ENCODE measurements around the gene PRPF19.
A peak's percentile ranks its signal among the peaks of the same experiment; 100 is the strongest.
"Not testable (repeated sequence)": the region's sequence is repeated elsewhere in the genome, so short reads cannot be mapped to it uniquely, and the experiment has no call there.

The PRPF19 gene

DNA sequence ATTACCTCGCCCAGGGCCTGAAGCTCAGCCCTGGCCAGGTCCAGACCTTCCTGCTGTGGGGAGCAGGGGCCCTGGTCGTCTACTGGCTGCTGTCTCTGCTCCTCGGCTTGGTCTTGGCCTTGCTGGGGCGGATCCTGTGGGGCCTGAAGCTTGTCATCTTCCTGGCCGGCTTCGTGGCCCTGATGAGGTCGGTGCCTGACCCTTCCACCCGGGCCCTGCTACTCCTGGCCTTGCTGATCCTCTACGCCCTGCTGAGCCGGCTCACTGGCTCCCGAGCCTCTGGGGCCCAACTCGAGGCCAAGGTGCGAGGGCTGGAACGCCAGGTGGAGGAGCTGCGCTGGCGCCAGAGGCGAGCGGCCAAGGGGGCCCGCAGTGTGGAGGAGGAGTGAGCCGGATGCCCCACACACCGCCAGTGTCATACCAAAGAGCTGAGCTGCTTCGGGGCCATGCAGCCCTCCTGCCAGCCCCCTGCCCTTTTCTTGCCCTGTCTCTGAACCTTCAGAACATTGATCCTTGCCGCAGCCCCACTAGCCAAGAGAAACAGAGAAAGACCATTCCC lies 15.5 kb upstream of the PRPF19 start:
- DNase-seq = no peak

DNA sequence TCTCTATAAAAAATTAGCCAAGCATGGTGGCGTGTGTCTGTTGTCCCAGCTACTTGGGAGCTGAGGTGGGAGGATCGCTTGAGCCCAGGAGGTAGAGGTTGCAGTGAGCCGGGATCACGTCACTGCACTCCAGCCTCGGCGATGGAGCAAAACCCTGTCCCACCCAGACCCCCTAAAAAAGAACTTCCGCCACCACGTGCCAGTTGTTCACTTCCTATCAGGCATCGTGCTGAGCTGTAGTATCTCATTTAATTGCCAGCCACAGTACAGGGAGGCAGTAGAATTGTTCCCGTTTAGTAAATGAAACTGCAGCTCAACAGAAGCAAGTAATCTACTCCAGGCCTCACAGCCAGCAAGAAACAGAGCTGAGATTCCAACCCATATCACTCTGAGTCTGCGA lies 14.9 kb upstream of the PRPF19 start:
- no peak for DNase-seq

DNA sequence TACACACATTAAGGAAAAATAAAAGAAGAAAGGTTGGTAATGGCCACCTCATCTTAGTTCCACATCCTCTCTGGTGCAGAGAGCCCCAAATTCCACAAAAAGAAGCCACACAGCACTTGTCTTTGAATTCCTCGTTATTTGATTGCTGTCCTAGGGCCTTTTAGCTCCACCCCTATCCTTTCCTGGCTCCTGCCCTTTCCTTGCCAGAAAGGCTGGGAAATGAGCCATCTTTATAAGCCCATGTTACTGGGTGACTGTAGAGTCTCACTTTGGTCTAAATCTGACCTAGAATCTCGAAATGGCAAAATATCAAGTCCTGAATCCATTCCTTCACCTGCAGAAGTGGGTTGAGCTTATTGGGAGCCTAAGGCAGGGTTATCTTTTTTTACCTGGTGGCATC lies 13.6 kb upstream of the PRPF19 start:
- no peak for DNase-seq

DNA sequence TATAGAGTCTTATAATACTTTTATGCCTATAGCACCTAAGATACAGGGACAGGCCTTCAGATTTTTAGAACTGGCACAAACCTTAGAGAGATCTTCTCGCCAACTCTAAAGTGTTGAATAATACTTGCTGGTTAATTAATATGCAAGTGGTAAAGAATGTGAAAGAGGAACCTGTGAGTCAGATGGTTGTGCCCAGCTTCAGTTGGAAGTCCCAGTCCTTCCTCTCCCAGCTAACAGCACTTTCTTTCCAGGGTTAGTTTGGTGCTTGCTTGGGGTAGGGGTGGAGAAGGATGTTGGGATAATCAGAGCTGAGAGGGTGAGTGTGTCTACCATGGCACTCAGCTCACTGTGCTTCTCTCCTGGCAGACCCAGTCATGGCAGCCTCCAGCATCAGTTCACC lies 12.9 kb upstream of the PRPF19 start:
- no peak for DNase-seq

DNA sequence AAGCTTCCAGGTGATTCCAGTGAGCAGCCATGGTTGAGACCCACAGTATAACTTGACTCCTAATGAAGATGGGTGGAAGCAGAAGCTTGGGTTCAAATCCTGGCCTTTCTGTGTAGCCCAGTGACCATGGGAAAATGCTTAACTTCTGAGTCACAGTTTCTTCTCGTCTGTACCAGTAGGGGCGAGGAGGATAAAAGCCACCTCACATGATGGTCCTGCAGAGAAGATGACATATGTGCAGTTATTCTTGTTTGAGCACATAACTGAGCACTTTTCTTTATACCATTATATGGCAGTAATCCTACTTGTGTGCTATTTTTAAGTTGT lies 12.5 kb upstream of the PRPF19 start:
- no peak for DNase-seq

DNA sequence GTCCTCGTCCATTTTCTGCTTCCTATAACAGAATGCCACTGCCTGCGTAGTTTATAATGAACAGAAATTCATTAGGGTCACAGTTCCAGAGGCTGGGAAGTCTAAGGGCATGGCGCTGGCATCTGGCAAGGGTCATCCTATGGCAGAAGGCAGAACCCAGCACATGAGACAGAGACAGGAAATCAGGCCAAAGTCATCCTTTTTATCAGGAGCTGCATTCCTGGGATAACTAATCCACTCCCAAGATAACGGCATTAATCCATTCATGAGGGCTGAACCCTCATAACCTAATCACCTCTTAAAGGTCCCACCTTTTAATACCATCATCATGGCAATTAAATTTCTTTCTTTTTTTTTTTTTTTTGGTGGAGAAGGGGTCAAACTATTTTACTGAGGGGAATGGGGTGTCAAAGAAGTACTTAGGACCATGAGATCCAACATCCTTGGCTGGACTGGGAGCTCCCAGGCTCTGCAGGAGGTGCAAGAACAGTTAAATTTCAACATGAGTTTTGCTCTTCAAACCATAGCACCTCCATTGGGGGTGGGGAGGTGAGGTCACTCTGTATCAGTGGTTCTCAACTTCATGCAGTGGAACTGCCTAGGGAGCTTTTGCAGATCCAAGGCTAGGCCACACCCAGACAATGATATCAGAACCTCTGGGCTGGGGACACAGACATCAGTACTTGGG lies 12.0 kb upstream of the PRPF19 start:
- DNase-seq = no peak

DNA sequence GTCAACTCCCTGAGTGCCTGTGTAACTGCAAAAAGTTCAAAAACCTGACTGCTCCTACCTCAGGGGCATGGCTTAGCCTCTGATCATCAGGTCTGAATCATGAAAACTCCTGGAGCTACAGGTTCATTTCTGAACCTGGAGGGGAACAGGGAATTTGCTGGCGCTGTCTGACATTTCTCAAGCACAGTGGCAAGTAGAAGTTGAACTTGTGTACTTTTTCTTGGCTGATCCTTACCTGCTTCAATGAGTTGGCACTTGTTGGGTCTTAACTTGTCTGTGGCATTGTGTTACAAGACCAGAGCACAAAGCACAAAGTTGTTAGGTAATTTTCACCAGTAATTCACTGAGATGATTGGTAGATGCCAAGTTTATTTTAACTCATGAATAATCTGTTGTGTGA lies 10.9 kb upstream of the PRPF19 start:
- no peak for DNase-seq

DNA sequence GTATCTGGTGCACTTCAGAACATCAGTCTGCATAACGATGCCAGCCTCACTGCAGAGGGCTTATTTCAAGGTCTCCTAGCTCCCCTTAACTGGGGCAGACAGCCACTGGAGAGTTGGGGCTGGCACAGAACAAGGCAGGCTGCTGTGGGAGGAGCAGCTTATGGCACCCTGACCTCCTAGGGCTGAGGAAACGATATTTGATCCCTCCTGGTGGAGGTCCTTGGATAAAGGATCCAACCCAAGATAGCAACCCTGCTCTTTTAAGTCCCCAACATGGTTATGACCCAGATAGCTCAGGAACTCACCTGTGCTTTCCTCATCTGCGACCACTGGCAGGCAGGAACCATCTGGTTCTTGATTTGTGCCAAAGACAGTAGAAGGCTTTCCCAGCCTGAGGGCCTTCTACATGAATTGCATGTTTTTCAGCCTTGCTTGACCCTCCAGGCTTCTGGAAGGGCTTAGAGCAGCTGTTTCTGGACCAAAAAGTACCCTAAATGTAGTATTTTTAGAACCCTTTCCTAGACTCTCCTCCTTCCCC lies 10.4 kb upstream of the PRPF19 start:
- no peak for DNase-seq

DNA sequence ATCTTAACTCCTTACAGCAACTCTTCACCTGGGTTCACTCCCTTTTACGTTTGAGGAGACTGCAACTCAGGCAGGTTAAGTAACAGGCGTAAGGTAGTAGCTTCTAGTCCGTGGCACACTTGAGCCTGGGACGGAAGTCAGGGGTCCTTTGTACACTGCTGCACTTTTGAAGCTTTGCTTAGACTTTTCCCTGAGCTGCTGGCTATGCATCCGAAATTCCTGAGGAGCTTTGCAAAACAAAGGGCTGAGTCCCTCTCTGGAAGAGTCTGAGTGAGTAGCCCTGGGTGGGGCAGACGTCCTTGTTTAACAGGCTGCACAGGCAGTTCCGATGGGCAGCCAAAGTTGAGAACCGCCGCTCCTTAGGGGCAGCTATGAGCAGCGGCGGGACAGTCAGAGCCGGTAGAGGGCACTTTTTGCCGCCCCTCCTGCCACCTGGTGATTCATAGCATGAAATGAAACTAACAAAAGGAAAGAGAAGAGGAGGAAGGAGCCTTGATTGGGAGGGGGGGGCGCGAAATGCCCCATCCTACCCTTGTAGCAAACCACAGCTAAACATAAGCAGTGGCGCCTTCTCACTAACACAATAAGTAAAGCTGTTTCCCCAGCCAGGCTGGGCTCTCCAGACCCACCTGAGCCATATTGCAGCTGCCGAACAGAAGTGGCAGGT lies 9.0 kb upstream of the PRPF19 start:
- DNase-seq = no peak

DNA sequence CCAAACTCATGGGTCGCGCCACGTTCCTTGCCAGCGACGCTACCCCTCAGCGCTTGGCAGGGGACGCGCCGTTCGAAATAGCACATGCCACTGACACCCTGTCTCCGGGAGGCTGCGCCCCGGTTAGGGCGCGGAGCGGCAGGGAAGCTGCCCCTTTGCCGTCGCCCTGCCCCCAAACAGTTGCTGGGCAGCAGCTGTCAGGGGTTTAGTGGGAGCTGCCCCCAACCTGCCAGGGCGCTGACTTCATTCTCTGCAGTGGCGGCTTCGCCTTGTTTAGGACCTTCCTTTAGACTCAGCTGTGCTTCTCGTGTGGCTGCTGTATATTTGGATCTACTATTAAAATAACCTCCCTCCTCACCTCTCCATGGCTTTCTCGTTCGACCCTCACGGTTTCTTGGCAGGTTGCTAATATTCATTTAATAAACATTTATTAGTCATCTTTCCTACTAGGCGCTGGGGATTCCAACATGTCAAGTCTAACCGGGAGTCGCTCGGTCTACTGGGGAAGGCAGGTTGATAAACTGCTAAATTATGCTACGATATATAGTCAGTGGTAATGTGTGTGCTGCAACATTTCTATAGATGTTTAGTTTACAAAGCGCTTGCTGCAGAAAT lies 8.4 kb upstream of the PRPF19 start:
- no peak for DNase-seq

DNA sequence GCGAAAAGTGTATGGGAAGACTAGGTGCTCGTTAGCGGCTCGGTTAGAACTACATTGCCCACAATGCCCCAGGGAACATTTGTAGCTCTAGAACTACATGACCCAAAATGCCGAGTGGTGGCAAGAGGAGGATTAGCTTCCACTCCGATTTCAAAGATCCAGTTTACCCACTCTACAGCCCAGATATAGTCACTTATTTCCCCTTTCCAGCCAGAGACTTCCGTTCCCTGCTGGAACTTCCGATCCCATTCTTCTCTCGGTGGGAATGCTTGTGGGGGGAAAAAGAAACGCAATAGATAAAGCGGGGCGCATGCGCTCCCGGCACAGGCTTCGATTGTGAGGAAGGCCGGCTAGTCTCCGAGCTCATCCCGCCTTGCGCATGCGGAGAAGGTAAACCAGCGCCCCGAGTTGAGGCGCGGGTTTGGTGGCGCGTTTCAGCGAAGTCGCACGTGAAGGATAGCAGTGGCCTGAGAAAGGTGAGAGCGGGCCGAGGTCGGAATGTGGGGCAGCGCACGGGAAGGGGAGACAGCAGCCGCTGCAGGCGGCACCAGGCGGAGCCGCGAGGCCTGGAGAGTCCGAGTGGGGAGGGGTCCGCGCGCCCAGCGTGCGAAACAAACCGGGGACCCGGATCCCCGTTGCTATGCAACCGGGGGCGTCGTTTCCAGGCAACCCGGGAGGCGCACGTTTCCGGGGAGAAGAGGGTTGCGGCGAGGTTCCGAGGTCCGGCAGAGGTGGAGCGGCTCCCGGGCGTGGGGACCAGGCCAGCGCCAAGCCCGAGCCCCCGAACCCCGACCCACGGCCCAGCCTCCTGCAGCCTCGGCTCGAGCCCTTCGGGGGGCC lies 7.6 kb upstream of the PRPF19 start, which contains the start of gene TMEM109:
Gene TMEM109 (plus strand): TSS at position 366 of the 840 bp plus-strand sequence. CDS start 5,536 bp downstream, outside the sequence.
- DNase-seq = peak; percentile 89

DNA sequence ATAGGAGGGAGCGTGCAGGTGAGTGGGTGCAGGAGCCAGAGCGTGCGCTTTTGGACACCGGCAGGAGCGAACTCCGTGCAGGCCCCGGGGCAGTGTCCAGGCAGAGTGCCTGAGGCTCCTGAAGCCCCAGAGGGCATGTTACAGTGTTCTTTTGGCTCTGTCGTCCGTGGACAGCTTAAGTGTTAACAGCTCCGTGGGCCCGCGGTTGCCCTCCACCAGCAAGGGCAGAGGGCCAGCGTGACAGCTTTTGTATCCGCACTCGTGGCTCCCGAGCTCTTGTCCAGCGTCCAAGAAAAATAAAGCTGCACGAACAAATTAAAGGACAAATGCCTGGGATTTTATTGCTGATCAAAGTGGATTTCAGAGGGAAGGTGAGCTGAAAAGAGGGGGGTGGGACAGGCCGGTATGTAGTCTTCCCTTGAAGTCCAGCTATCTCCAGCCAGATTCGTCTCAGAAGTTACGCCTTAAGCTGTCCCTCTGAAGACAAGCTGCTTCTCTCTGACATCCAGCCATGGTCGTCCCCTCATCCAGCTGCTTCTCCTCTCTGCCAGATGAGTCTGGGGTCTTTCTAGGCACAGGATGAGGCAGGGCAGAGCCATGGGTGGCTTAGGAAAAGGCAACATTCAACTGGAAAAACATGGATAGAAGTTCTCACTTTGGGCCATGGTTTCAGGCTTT lies 6.6 kb upstream of the PRPF19 start:
- no peak for DNase-seq

DNA sequence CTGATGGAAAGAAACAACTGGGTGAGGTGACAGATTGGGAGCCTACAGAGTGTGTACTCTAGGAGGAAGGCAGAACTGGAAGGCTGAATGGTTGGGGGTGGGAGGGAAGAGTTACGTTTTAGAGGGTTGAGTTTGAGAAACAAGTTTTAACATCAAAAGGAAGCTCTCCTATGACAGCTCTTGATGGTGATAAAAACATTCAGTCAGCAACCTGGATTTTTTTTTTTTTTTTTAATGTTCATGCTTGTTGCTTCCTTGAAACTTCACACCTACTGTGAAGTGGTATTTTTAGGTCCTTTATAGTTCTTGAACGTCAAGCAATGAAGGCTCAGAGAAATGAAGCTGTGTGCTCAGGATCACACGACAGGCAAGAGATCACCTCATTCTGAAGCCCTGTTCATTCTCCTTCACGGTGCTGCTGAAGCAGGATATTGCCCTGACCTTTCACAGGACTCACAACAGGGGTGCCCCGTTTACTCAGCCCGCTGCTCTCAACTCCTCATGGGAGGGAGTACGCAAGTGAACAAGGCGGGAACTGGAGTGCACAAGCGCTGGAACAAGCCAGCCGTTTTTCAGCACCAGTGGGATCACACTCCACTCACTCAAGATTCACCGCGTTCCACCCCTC lies 6.0 kb upstream of the PRPF19 start:
- DNase-seq = no peak

DNA sequence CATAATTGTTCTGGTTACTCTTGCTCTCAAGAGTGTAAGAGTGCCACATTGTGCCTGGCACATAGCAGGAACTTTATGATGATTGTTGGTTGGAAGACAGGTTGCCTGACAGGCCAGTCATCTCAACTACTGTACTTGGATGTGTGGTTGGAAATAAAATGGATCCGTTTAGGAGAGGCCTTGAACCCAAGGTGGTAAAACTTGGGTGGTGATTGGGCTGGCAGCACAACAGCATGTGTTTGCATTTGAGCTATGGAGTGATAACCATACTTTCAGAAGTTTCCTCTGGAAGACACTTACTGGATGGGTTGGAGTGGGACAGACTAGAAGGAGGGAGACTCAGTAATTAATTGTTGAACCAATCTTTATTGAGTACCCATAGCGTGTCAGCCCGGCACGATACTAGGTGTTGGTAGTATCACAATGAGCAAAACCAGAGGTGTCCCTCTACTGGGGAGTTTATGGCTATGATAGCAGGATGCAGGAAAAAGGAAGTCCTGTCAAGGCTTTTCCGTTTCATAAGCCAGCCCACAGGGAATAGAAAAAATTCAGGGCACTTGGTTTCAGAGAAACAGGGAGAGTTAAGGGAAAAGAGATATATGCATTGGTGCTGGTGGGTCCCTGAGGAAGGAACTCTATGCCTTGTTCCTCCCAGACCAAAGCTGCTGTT lies 4.5 kb upstream of the PRPF19 start:
- DNase-seq = no peak

DNA sequence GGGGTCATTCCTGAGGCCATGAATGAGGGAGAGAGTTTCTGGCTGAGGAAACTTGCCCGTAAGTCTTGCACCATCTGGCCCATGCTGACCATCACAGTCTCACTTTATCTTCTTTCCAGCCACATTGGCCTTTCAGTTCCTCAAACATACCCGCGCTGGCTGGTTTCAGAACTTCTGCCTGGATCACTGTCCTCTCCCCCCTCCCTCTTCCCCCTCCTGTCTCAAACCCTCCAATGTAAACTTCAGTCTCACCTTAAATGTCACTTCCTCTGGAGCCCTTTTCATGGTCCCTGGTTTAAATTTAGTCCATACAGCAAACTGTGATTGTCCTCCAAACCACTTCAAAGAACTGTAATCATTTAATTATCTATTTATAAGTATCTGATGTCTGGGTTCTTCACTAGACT lies 3.9 kb upstream of the PRPF19 start:
- no peak for DNase-seq

DNA sequence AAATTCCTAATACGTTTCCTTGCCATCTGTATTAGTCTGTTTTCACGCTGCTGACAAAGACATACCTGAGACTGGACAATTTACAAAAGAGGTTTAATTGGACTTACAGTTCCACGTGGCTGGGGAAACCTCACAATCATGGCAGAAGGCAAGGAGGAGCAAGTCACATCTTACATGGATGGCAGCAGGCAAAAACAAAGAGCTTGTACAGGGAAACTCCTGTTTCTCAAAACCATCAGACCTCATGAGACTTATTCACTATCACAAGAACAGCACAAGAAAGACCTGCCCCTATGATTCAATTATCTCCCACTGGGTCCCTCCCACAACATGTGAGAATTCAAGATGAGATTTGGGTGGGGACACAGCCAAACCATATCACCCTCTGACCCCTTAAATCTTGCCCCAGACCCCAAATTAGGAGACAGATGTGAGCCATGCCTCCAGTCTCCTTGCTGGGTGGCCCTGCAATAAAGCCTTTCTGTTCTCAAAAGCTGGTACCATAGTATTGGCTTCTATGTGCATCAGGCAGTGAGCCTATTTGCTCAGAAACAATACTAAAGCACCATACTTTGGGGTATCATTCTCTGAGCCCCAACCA lies 3.4 kb upstream of the PRPF19 start:
- DNase-seq = not testable (repeated sequence)

DNA sequence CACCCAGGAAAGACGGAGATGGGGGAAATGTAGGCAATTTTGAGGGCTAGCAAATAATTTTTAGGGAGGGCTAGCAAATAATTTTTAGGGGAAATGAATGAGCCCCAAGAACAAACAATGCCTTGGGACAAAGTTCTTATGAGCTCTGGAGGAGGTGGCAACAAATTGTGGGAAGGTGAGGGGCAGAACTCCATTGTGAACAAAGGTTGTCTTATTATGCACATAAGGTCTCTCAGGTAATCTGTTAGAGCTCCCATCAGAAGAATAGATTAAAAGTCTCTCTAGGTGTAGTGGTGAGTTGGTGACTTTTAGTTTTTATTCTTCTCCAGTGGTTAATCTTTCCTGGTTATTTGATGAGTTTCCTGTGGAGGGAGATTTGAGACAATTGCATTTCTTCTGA lies 2.4 kb upstream of the PRPF19 start:
- no peak for DNase-seq

DNA sequence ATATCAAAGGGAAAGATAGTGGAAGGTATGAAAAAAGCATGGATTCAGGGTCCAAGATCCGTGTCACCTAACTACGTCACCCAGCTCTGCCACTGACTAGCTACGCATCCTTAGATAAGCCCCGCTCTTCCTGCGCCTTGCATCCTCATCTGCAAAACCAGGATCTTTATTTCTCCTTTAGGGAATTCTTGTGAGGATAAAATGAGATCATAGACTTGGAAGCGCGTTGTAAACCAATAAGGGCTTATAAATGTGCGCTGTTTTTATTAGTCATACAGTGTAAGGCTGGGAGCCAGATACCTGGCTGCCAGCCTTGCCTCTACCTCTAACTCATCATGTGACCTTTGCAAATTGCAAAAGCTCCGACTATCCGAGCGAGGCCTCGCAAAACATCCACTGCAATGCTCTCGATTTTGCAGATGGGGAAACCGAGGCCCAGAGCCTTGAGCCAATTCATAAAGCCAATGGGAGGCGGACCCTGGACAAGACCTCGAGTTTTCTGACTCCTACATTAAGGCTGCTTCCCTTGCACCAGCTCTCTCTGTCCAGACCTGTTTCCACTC lies 753 bp downstream of the PRPF19 start:
- DNase-seq = no peak

DNA sequence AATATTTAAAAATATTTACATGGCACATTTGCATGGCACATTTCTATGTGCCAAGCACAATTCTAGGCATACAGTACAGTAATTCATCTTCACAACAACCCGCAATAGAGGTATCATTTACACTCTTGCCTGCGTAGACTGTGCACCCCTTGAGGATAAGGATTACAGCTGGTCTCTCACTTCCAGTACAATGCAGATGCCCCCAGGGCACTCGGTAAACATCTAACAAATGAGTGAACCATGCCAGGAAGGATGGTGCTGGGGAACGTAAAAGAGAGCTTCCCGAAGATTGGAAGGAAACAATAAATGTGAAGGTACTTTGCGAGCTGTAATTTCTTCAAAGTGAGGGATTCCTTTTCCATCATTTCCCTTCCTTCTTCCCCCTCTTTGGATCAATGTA lies 1.3 kb downstream of the PRPF19 start:
- no peak for DNase-seq

DNA sequence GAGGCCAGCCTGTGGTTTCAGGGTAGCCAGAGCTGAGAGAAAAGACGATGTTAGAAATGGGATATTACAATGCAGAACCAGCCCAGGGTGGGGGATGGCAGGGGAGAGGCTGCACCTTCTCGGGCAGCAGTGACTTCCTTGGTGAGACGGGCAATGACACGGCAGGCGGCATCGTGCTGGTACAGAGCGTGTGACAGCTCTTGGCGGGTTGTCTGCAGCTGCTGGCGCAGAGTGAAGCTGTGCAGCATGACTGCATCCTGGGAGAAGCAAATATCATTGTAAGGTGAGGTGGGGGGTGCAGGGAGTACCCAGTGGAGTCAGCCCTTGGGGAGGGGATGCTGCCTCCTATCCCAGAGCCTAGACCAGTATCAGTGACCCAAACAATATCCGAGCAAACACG lies 3.8 kb downstream of the PRPF19 start:
- DNase-seq = peak; percentile 11
